Activated CD8-positive, alpha-beta memory T cell treated with anti-CD3 and anti-CD28 coated beads, Interleukin-2, amount 10 ng/mL, durations not matched to agents 7 days and 5 days (primary cell): Measurements from ENCODE around the gene CCBE1. TPM values are rescaled to one million over a fixed set of nuclear protein-coding genes. Genes with fewer than 3 reads are reported as not detected.

Source experiments
- ATAC-seq: fragments of 150-1000 bp; cut with Tn5 transposase; one replicate; pipeline ENCODE4 v1.10.0; 2021; ENCODE audit warnings: moderate library complexity
- CTCF ChIA-PET: fragments of 350-600 bp; sonication (Branson Sonifier 250); formaldehyde crosslinking; loops from one replicate; lab custom pipeline; 2021; ENCODE audit warnings: antibody characterized with exemption; lab: Charles Lee
- DNase-seq: peaks from one replicate; pipeline ENCODE4 v3.0.0-alpha.2; 2020
- H3K27ac Mint-ChIP-seq: one replicate; pipeline ENCODE4 v1.8.0; 2021; ENCODE audit warnings: mild to moderate bottlenecking, mixed read lengths
- H3K27me3 Mint-ChIP-seq: one replicate; pipeline ENCODE4 v1.8.0; 2021; ENCODE audit warnings: mixed read lengths
- H3K36me3 Mint-ChIP-seq: one replicate; pipeline ENCODE4 v1.8.0; 2021; ENCODE audit warnings: mild to moderate bottlenecking, mixed read lengths
- H3K4me1 Mint-ChIP-seq: one replicate; pipeline ENCODE4 v1.8.0; 2021; ENCODE audit warnings: mixed read lengths
- H3K4me3 Mint-ChIP-seq: one replicate; pipeline ENCODE4 v1.8.0; 2021; ENCODE audit warnings: mild to moderate bottlenecking, moderate library complexity, mixed read lengths
- H3K9me3 Mint-ChIP-seq: one replicate; pipeline ENCODE4 v1.8.0; 2022; ENCODE audit warnings: low read depth, mixed read lengths
- total RNA-seq, 2 experiments: library from RNA; stranded (reverse); gene quantifications; one replicate each; pipeline ENCODE4 v1.2.3, GENCODE V29; 2021

The CCBE1 gene
- total RNA-seq, 2 experiments from 2014 or later: 0.12 TPM; not detected in 1

- no peaks in the 10 kb centered on the region for H3K4me1 Mint-ChIP-seq
- no peaks in the 10 kb centered on the region for H3K9me3 Mint-ChIP-seq
- no peak overlapping the region for H3K4me3 Mint-ChIP-seq
- ATAC-seq (no peak), DNase-seq (no peak)
- CTCF ChIA-PET: no interaction called here
- no peaks in the 10 kb centered on the region for H3K27me3 Mint-ChIP-seq
- no peaks in the 10 kb centered on the region for H3K36me3 Mint-ChIP-seq
- no peak overlapping the region for H3K27ac Mint-ChIP-seq
These were observed 195.3 kb downstream of the CCBE1 start for GRCh38 chr18:59501920-59502273.

GRCh38 chr18:59500765-59501164, 196.5 kb downstream of the CCBE1 start:
- Mint-ChIP-seq H3K9me3 (no peaks in the 10 kb centered on the region), H3K36me3 (no peaks in the 10 kb centered on the region), H3K27ac (no peak overlapping the region), H3K4me1 (no peaks in the 10 kb centered on the region), H3K27me3 (no peaks in the 10 kb centered on the region), H3K4me3 (no peak overlapping the region)
- no peak for DNase-seq
- CTCF ChIA-PET: no interaction called here
- no peak for ATAC-seq

- Mint-ChIP-seq H3K4me1 (no peaks in the 10 kb centered on the region), H3K4me3 (no peak overlapping the region), H3K27me3 (peaks cover 2% of the 10 kb centered on the region), H3K36me3 (no peaks in the 10 kb centered on the region), H3K9me3 (no peaks in the 10 kb centered on the region), H3K27ac (no peak overlapping the region)
- no peak for ATAC-seq
- no peak for DNase-seq
- CTCF ChIA-PET: no interaction called here
These were observed 198.6 kb downstream of the CCBE1 start for GRCh38 chr18:59498506-59499086.

DNA sequence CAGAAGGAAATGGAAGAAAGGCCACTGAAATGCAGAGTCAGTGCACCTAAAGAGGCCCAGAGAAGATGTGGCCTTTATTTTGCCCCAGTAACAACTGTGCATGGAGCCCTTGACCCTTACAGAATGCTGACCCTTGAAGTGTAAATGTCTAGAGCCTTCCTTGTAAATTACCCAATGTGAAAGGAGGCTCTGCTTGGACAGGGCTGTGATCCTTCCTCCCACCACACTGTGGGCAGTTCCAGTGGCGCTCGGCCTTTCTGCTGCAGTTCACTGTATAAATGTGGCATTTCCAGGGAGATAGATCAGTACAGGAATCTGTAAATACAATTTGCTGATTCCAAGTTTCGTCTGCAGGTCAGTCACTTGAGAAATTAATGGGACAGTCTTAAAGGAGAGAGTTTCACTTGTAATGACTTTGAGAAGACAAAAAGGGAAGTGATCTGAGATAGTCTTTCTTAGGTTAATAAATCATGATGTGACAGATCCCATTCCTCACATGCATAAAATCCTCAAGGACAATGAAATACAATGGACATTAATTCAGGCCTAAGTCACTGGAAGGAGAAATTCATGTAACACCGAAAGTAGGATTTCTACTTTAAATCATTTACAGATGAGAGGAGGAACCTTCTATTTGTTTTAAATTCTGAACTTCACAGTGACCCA, 204.3 kb downstream of the CCBE1 start:
- CTCF ChIA-PET: no interaction called here
- Mint-ChIP-seq H3K27ac (no peak overlapping the region), H3K4me3 (no peak overlapping the region), H3K9me3 (no peaks in the 10 kb centered on the region), H3K27me3 (peaks cover 2% of the 10 kb centered on the region), H3K36me3 (no peaks in the 10 kb centered on the region), H3K4me1 (no peaks in the 10 kb centered on the region)
- ATAC-seq (no peak), DNase-seq (no peak)

DNA sequence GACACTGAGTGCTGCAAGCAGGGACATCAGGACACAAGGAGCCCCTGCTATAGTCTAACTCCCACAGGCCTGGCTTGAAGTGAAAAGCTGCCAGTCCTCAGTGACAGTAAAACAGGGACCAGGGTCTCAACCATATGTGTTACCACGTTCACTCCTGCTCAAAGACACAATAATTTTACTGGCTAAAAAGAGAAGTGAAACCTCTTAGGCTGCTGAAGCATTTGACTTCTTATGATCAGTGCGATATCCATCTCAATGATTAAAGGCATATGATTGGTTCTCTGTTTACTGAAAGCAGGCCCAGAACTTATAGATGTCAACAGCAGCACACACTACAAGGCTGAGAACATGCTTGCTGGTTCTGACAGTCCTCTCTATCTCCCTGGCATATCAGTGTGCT, 208.3 kb downstream of the CCBE1 start:
- CTCF ChIA-PET: no interaction called here
- no peaks in the 10 kb centered on the region for H3K4me1 Mint-ChIP-seq
- ATAC-seq (no peak), DNase-seq (no peak)
- no peak overlapping the region for H3K4me3 Mint-ChIP-seq
- no peak overlapping the region for H3K27ac Mint-ChIP-seq
- H3K27me3 Mint-ChIP-seq: peaks cover 4% of the 10 kb centered on the region
- H3K9me3 Mint-ChIP-seq: no peaks in the 10 kb centered on the region
- H3K36me3 Mint-ChIP-seq: no peaks in the 10 kb centered on the region

DNA sequence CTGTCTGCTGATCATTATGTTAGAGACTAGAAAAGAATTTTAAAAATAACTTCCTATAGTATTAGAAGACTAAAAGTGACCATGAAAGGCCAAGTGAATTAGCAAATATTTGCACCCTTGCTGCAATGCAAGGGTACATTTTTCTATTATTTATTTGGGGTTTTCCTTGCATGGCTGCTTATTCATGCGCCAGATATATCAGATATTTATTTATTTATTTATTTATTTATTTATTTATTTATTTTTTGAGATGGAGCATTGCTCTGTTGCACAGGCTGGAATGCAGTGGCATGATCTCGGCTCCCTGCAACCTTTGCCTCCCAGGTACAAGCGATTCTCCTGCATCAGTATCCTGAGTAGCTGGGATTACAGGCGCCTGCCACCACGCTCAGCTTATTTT, 211.8 kb downstream of the CCBE1 start:
- no peak for DNase-seq
- peaks cover 4% of the 10 kb centered on the region for H3K27me3 Mint-ChIP-seq
- no peak for ATAC-seq
- CTCF ChIA-PET: no interaction called here
- no peak overlapping the region for H3K4me3 Mint-ChIP-seq
- no peak overlapping the region for H3K27ac Mint-ChIP-seq
- H3K36me3 Mint-ChIP-seq: no peaks in the 10 kb centered on the region
- H3K9me3 Mint-ChIP-seq: no peaks in the 10 kb centered on the region
- H3K4me1 Mint-ChIP-seq: no peaks in the 10 kb centered on the region

DNA sequence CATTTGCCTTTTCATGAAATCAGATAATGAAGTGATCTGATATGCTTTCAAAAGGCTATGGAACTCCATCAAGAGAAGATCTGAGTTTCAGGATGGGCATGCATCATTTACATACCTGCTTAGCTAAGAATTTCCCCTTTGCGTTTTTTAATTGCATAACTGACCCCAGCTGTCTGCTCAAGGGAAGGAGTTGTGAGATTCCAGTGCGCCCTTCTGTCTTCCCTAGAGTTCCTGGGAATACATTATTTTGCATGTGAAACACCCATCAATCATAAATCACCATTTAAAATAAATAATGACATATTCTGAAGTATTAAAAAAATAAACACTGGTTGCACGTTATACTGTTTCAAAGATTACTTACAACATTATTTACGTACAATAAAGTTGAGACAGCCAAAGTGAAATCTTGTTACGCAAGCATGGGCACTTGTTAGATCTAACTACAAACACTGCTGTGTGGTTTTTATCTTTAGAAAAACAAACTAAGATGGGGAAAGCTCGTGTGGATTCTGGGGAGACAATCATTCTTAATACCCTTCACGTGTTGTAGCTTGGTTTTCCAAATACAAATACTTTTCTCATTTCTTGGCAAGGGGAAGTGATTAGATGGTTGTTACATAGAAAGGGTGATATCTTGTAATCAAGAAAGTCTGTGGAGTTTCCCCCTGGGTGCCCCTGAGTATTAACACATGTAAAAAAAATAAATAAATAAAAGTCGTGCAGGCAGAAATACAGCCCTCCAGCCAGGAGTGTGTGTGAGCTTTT, 212.5 kb downstream of the CCBE1 start:
- Mint-ChIP-seq H3K9me3 (no peaks in the 10 kb centered on the region), H3K27me3 (peaks cover 4% of the 10 kb centered on the region), H3K4me3 (no peak overlapping the region), H3K4me1 (no peaks in the 10 kb centered on the region), H3K27ac (no peak overlapping the region), H3K36me3 (no peaks in the 10 kb centered on the region)
- DNase-seq (no peak), ATAC-seq (no peak)
- CTCF ChIA-PET: no interaction called here

DNA sequence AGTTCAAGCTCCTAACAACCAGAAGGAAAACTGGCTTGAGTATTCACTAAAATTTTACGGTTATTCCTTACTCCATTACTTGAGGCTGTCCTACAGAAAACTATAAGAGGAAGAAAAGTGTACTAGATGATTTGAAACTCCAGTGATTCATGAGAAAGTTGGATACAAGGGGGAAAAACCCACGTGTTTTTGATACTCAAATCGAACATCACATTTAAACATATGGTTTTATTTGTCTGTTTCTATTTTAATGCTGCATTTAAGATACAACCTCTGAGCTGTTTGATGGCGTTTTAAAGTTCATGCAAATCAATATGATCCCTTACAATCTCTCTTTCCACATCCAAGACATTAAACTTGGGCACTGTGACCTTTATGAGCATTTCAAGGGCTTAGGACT, 213.1 kb downstream of the CCBE1 start:
- DNase-seq (no peak), ATAC-seq (no peak)
- H3K36me3 Mint-ChIP-seq: no peaks in the 10 kb centered on the region
- H3K4me3 Mint-ChIP-seq: no peak overlapping the region
- peaks cover 9% of the 10 kb centered on the region for H3K27me3 Mint-ChIP-seq
- H3K4me1 Mint-ChIP-seq: no peaks in the 10 kb centered on the region
- H3K27ac Mint-ChIP-seq: no peak overlapping the region
- CTCF ChIA-PET: no interaction called here
- no peaks in the 10 kb centered on the region for H3K9me3 Mint-ChIP-seq

GRCh38 chr18:59481436-59481835, 215.8 kb downstream of the CCBE1 start:
- no peaks in the 10 kb centered on the region for H3K4me1 Mint-ChIP-seq
- no peaks in the 10 kb centered on the region for H3K36me3 Mint-ChIP-seq
- H3K4me3 Mint-ChIP-seq: no peak overlapping the region
- H3K27me3 Mint-ChIP-seq: peaks cover 10% of the 10 kb centered on the region
- H3K9me3 Mint-ChIP-seq: no peaks in the 10 kb centered on the region
- H3K27ac Mint-ChIP-seq: no peak overlapping the region
- CTCF ChIA-PET: no interaction called here
- no peak for DNase-seq
- ATAC-seq: no peak

- ATAC-seq (no peak), DNase-seq (no peak)
- Mint-ChIP-seq H3K27ac (no peak overlapping the region), H3K4me3 (no peak overlapping the region), H3K9me3 (no peaks in the 10 kb centered on the region), H3K4me1 (no peaks in the 10 kb centered on the region), H3K27me3 (peaks cover 12% of the 10 kb centered on the region), H3K36me3 (no peaks in the 10 kb centered on the region)
- CTCF ChIA-PET: interaction anchor here (1.1 kb wide), 1 partner anchor 10 kb away, joined by 3 read pairs; no protein-coding TSS in a partner anchor
These were observed 217.4 kb downstream of the CCBE1 start for GRCh38 chr18:59479776-59480175.

- CTCF ChIA-PET: interaction anchor here (1.1 kb wide), 1 partner anchor 9 kb away, joined by 3 read pairs; no protein-coding TSS in a partner anchor
These were observed 218.6 kb downstream of the CCBE1 start for GRCh38 chr18:59478591-59478990.

GRCh38 chr18:59477849-59478248, 219.4 kb downstream of the CCBE1 start:
- CTCF ChIA-PET: no interaction called here
- no peak for DNase-seq
- H3K4me3 Mint-ChIP-seq: no peak overlapping the region

More at GRCh38 chr18:59478591-59478990, 218.6 kb downstream of the CCBE1 start:
- ATAC-seq (no peak), DNase-seq (no peak)
- no peaks in the 10 kb centered on the region for H3K36me3 Mint-ChIP-seq
- no peak overlapping the region for H3K4me3 Mint-ChIP-seq
- H3K27me3 Mint-ChIP-seq: peaks cover 10% of the 10 kb centered on the region
- peaks cover 3% of the 10 kb centered on the region for H3K9me3 Mint-ChIP-seq
- H3K27ac Mint-ChIP-seq: no peak overlapping the region
- no peaks in the 10 kb centered on the region for H3K4me1 Mint-ChIP-seq

DNA sequence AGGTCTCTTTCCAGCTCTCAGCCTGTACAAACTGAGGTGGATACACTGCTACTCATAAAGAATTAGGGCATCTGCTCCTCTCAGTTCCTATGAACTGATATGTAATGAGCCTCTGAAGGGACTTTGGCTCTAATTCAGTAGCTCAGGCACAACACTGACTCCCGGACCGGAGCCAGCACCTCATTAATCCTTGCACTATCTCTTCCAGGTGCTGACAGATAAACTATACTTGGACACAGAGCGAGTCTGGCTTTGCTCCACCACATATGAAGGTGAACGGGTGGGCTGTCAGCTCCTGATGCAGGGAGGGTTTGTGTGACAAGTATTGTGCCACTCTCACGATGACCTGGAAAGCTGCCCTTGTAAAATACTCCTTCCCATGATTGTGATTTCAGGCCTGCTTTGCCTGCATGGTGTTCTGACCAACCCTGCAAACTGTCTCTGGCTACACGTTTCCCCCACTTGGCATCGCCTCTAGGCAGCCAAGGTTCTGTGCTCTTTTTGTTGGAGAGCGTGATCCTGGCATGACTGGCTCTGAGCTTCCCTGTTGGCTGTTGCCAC, 226.6 kb downstream of the CCBE1 start:
- Mint-ChIP-seq H3K27me3 (peaks cover 4% of the 10 kb centered on the region), H3K27ac (no peak overlapping the region), H3K36me3 (no peaks in the 10 kb centered on the region), H3K4me1 (no peaks in the 10 kb centered on the region), H3K4me3 (no peak overlapping the region), H3K9me3 (peaks cover 5% of the 10 kb centered on the region)
- no peak for DNase-seq
- no peak for ATAC-seq
- CTCF ChIA-PET: interaction anchor here (1.1 kb wide), 1 partner anchor 9 kb away, joined by 3 read pairs; no protein-coding TSS in a partner anchor

More at GRCh38 chr18:59477849-59478248, 219.4 kb downstream of the CCBE1 start:
- Mint-ChIP-seq H3K4me1 (no peaks in the 10 kb centered on the region), H3K27me3 (peaks cover 10% of the 10 kb centered on the region), H3K36me3 (no peaks in the 10 kb centered on the region), H3K9me3 (peaks cover 5% of the 10 kb centered on the region), H3K27ac (no peak overlapping the region)
- ATAC-seq: no peak
